Mesothelial cell of epicardium (in vitro differentiated cells): ENCODE data around the gene GATAD2A. TPM values are rescaled to one million over a fixed set of nuclear protein-coding genes. Genes with fewer than 3 reads are reported as not detected.
A peak's percentile ranks its signal among the peaks of the same experiment; 100 is the strongest.

Experiments
- DNase-seq, 2 experiments: peaks; one replicate each; pipeline ENCODE4 v3.0.0; 2021; ENCODE audit warnings: low spot score in 2 of 2; ENCODE audit not compliant: unreplicated experiment in 2 of 2
- H3K27ac Mint-ChIP-seq: 2 replicates; pipeline ENCODE4 v1.8.0; 2021; ENCODE audit warnings: mixed read lengths
- H3K27me3 Mint-ChIP-seq: 2 replicates; pipeline ENCODE4 v1.8.0; 2021; ENCODE audit warnings: low read depth, mixed read lengths
- H3K36me3 Mint-ChIP-seq: 2 replicates; pipeline ENCODE4 v1.8.0; 2021; ENCODE audit warnings: mixed read lengths
- H3K4me1 Mint-ChIP-seq: 2 replicates; pipeline ENCODE4 v1.8.0; 2021; ENCODE audit warnings: mixed read lengths
- H3K4me3 Mint-ChIP-seq: 2 replicates; pipeline ENCODE4 v1.8.0; 2021; ENCODE audit warnings: mild to moderate bottlenecking, moderate library complexity, mixed read lengths
- H3K9me3 Mint-ChIP-seq: 2 replicates; pipeline ENCODE4 v1.8.0; 2021; ENCODE audit warnings: mixed read lengths
- CTCF ChIP-seq: fragments of 200-600 bp; sonication (generic); IDR thresholded peaks from one replicate; pipeline ENCODE4 v1.5.0; 2021; ENCODE audit warnings: antibody characterized with exemption; ENCODE audit not compliant: unreplicated experiment
- total RNA-seq: library from RNA; stranded (reverse); gene quantifications from 3 replicates; pipeline ENCODE4 v1.2.1, GENCODE V29; 2021

GATAD2A gene
- total RNA-seq, 1 donor from 2014 or later, result 113 TPM

GRCh38 chr19:19457671-19458070, 52.2 kb downstream of the GATAD2A start:
- no peak for DNase-seq
- no peaks in the 10 kb centered on the region for H3K36me3 Mint-ChIP-seq
- H3K27ac Mint-ChIP-seq, result peak overlapping the region; percentile 93
- H3K9me3 Mint-ChIP-seq, result no peaks in the 10 kb centered on the region
- peaks cover 56% of the 10 kb centered on the region for H3K4me1 Mint-ChIP-seq
- no peak overlapping the region for H3K4me3 Mint-ChIP-seq
- H3K27me3 Mint-ChIP-seq, result no peaks in the 10 kb centered on the region
- TF ChIP-seq CTCF, result no peak

- H3K27me3 Mint-ChIP-seq, result no peaks in the 10 kb centered on the region
- no peaks in the 10 kb centered on the region for H3K9me3 Mint-ChIP-seq
- H3K36me3 Mint-ChIP-seq, result no peaks in the 10 kb centered on the region
- TF ChIP-seq CTCF, result no peak
- peak overlapping the region; percentile 93 for H3K27ac Mint-ChIP-seq
- peaks cover 62% of the 10 kb centered on the region for H3K4me1 Mint-ChIP-seq
- no peak for DNase-seq
- peak overlapping the region; percentile 2 for H3K4me3 Mint-ChIP-seq
Measured at GRCh38 chr19:19458110-19458816, 52.8 kb downstream of the GATAD2A start.

GRCh38 chr19:19459073-19459472, 53.6 kb downstream of the GATAD2A start:
- no peak for DNase-seq
- no peaks in the 10 kb centered on the region for H3K27me3 Mint-ChIP-seq
- H3K36me3 Mint-ChIP-seq, result no peaks in the 10 kb centered on the region
- peak overlapping the region; percentile 93 for H3K27ac Mint-ChIP-seq
- no peak overlapping the region for H3K4me3 Mint-ChIP-seq
- H3K4me1 Mint-ChIP-seq, result peaks cover 70% of the 10 kb centered on the region
- no peaks in the 10 kb centered on the region for H3K9me3 Mint-ChIP-seq
- TF ChIP-seq CTCF, result no peak

- Mint-ChIP-seq H3K27ac (peak overlapping the region; percentile 21), H3K27me3 (no peaks in the 10 kb centered on the region), H3K9me3 (no peaks in the 10 kb centered on the region), H3K4me1 (peaks cover 77% of the 10 kb centered on the region), H3K36me3 (no peaks in the 10 kb centered on the region), H3K4me3 (no peak overlapping the region)
- no peak for DNase-seq
- TF ChIP-seq CTCF, result no peak
Measured at GRCh38 chr19:19459707-19460251, 54.3 kb downstream of the GATAD2A start.

- peak overlapping the region; percentile 17 for H3K4me3 Mint-ChIP-seq
Measured at GRCh38 chr19:19460258-19460731, 54.8 kb downstream of the GATAD2A start.

More at GRCh38 chr19:19460258-19460731, 54.8 kb downstream of the GATAD2A start:
- no peak for TF ChIP-seq CTCF
- Mint-ChIP-seq H3K9me3 (no peaks in the 10 kb centered on the region), H3K27me3 (no peaks in the 10 kb centered on the region), H3K27ac (peak overlapping the region; percentile 95), H3K36me3 (peaks cover 4% of the 10 kb centered on the region), H3K4me1 (peaks cover 82% of the 10 kb centered on the region)
- no peak for DNase-seq
